BJ (cell line): ENCODE measurements around the gene IL36RN. TPM values are rescaled to one million over a fixed set of nuclear protein-coding genes. Genes with fewer than 3 reads are reported as not detected.

ENCODE experiments used
- CTCF ChIA-PET: fragments of 350-600 bp; formaldehyde crosslinking; extraction: SDS; loops from one replicate; lab custom pipeline; 2021; ENCODE audit warnings: antibody characterized with exemption, inconsistent platforms; lab: Yijun Ruan, JAX
- POLR2A ChIA-PET: fragments of 300-600 bp; sonication (Branson Sonifier 250); formaldehyde crosslinking; extraction: SDS; loops from one replicate; lab custom pipeline; 2021; ENCODE audit warnings: antibody characterized with exemption; lab: Charles Lee
- DNase-seq: peaks from one replicate; pipeline ENCODE4 v3.0.0-alpha.2; 2011; ENCODE audit warnings: low read depth
- H3K27me3 ChIP-seq: 2 replicates; pipeline ENCODE4 v1.6.0; 2011; ENCODE audit warnings: low read length; ENCODE audit not compliant: control insufficient read depth, insufficient read depth
- H3K36me3 ChIP-seq: 2 replicates; pipeline ENCODE4 v1.5.1; 2011; ENCODE audit warnings: low read length; ENCODE audit not compliant: control insufficient read depth, insufficient read depth
- H3K4me3 ChIP-seq: 2 replicates; pipeline ENCODE4 v1.5.1; 2011; ENCODE audit warnings: low read depth, mild to moderate bottlenecking, control low read depth, low read length
- CTCF ChIP-seq: IDR thresholded peaks from 2 replicates; pipeline ENCODE4 v1.5.1; 2011; ENCODE audit warnings: low read depth, mild to moderate bottlenecking, control low read depth, inconsistent platforms, low read length, moderate library complexity; ENCODE audit not compliant: insufficient read depth
- polyA plus RNA-seq: library from polyadenylated mRNA; depleted of rRNA; stranded (reverse); fragments of >200 nt; gene quantifications from 2 replicates; pipeline ENCODE4 v1.2.3, GENCODE V29; 2011

IL36RN gene
- polyA plus RNA-seq, 1 experiment: not detected

DNA sequence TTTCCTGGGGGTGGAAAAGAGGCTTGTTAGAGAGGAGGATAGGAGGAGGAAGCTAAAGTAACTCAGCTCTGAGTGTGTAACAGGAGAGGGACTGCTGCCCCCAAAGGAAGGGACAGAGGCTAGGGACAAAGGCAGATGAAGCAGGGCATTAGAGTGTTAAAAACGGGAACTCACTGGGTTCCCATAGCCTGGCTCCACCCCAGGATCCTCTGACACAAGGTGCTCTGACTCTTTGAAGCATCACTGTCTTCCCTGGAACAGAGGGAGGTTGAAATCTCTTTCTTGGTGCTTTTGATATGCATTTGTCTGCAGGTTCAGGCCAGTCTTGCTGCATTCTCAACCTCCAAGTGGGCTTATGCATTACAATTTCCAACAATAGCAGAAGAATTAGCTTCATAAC lies 30.9 kb upstream of the IL36RN start:
- no peak for DNase-seq
- POLR2A ChIA-PET: no interaction called here
- CTCF ChIA-PET: no interaction called here
- H3K36me3 ChIP-seq: no peaks in the 10 kb centered on the region
- peaks cover 22% of the 10 kb centered on the region for H3K27me3 ChIP-seq
- no peak for TF ChIP-seq CTCF
- H3K4me3 ChIP-seq: no peak overlapping the region

- Histone ChIP-seq H3K27me3 (peaks cover 11% of the 10 kb centered on the region), H3K4me3 (no peak overlapping the region), H3K36me3 (no peaks in the 10 kb centered on the region)
- CTCF ChIA-PET: no interaction called here
- DNase-seq: no peak
- POLR2A ChIA-PET: no interaction called here
- no peak for TF ChIP-seq CTCF
Observed at GRCh38 chr2:113032737-113033136, 26.3 kb upstream of the IL36RN start.

DNA sequence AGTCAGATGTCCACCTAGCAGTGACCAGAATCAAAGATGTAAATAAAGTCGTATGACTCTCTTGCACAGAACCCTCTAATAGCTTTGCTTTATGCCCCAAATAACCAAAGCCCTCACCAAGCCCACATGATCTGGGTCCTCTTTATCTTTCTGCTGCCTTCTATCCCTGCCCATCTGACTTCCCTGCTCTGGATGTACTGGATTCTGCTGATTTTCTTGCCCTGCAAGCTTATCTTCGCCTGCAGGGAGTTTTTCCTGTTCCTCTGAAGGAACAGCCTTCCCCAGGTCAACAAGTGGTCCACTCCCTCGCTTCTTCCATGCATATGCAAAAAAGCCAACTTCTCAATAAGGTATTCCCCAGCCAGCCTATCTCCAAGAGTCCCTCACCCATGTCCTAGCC lies 25.0 kb upstream of the IL36RN start:
- no peak for TF ChIP-seq CTCF
- CTCF ChIA-PET: no interaction called here
- H3K4me3 ChIP-seq: no peak overlapping the region

GRCh38 chr2:113036763-113037162 lies 22.2 kb upstream of the IL36RN start:
- no peak for TF ChIP-seq CTCF
- H3K36me3 ChIP-seq: no peaks in the 10 kb centered on the region
- ChIA-PET POLR2A (no interaction called here), CTCF (no interaction called here)
- H3K4me3 ChIP-seq: no peak overlapping the region
- no peak for DNase-seq
- H3K27me3 ChIP-seq: peaks cover 12% of the 10 kb centered on the region

More for the DNA sequence above, 25.0 kb upstream of the IL36RN start:
- no peak for DNase-seq
- POLR2A ChIA-PET: no interaction called here
- no peaks in the 10 kb centered on the region for H3K36me3 ChIP-seq
- H3K27me3 ChIP-seq: peaks cover 9% of the 10 kb centered on the region

DNA sequence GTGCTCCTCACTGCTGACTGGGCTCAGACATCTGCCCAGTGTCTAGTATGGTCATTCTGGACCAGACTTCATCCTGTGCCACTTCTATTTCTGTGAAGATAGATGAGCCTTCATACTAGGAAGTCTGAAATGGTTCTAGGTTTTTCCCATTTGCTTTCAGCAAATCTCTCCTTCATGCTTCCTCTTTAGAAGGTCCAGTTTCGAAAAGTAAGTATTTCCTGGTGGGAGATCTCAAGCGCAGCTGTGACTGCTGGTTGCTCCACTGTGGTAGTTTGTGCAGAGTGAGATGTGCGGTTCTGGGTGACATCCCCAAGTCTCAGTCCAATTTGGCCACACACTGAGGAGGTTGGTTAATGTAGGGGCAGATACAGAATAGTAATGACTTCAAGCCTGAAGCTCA lies 20.7 kb upstream of the IL36RN start:
- POLR2A ChIA-PET: no interaction called here
- Histone ChIP-seq H3K27me3 (peaks cover 14% of the 10 kb centered on the region), H3K36me3 (no peaks in the 10 kb centered on the region), H3K4me3 (no peak overlapping the region)
- no peak for TF ChIP-seq CTCF
- CTCF ChIA-PET: no interaction called here
- no peak for DNase-seq
